WI38 (cell line): Measurements from ENCODE around the gene LTA4H.

Experiments used
- H3K4me3 ChIP-seq: 2 replicates; pipeline ENCODE4 v1.5.1; 2011; ENCODE audit warnings: low read depth, mild to moderate bottlenecking, control low read depth, low read length
- CTCF ChIP-seq: IDR thresholded peaks from 2 replicates; pipeline ENCODE4 v1.5.1; 2012; ENCODE audit warnings: low read depth, mild to moderate bottlenecking, control low read depth, low read length

Gene LTA4H

GRCh38 chr12:96056646-96057455 is 21.5 kb upstream of the LTA4H start:
- TF ChIP-seq CTCF, result no peak
- no peak overlapping the region for H3K4me3 ChIP-seq

GRCh38 chr12:96054244-96054610 is 18.8 kb upstream of the LTA4H start:
- no peak overlapping the region for H3K4me3 ChIP-seq
- TF ChIP-seq CTCF, result no peak

GRCh38 chr12:96053476-96054243 is 18.3 kb upstream of the LTA4H start:
- no peak overlapping the region for H3K4me3 ChIP-seq
- no peak for TF ChIP-seq CTCF

- H3K4me3 ChIP-seq, result no peak overlapping the region
- TF ChIP-seq CTCF, result no peak
These were observed 16.5 kb upstream of the LTA4H start for GRCh38 chr12:96051756-96052485.

GRCh38 chr12:96050139-96050538 is 14.8 kb upstream of the LTA4H start:
- H3K4me3 ChIP-seq, result no peak overlapping the region
- TF ChIP-seq CTCF, result no peak

- no peak overlapping the region for H3K4me3 ChIP-seq
- no peak for TF ChIP-seq CTCF
These were observed 13.7 kb upstream of the LTA4H start for GRCh38 chr12:96049101-96049500.
